GM21737 (cell line): Measurements from ENCODE around the gene ASNSD1.
A peak's percentile ranks its signal among the peaks of the same experiment; 100 is the strongest.

Source experiments
- ATAC-seq: cut with Tn5 transposase; IDR thresholded peaks from one replicate; pipeline ENCODE4 v1.9.1; 2021; ENCODE audit warnings: mild to moderate bottlenecking, moderate library complexity; ENCODE audit not compliant: unreplicated experiment

ASNSD1 gene

GRCh38 chr2:189661148-189661956 is at the start of gene ASNSD1:
TSS of gene ASNSD1 (plus strand) at chr2:189661459. CDS start at chr2:189666133, 4,674 bp downstream.
- peak; percentile 92 for ATAC-seq

- no peak for ATAC-seq
Measured at GRCh38 chr2:189613077-189613636, 48.1 kb upstream of the ASNSD1 start.

GRCh38 chr2:189613650-189614420 is 47.4 kb upstream of the ASNSD1 start:
- no peak for ATAC-seq

- ATAC-seq: no peak
Measured at GRCh38 chr2:189614585-189614984, 46.7 kb upstream of the ASNSD1 start.

- ATAC-seq: no peak
Measured at GRCh38 chr2:189618197-189618596, 43.1 kb upstream of the ASNSD1 start.

GRCh38 chr2:189621781-189622180 is 39.5 kb upstream of the ASNSD1 start:
- ATAC-seq: no peak

- ATAC-seq: no peak
Measured at GRCh38 chr2:189623049-189623448, 38.2 kb upstream of the ASNSD1 start.

- no peak for ATAC-seq
Measured at GRCh38 chr2:189624648-189625355, 36.5 kb upstream of the ASNSD1 start.

GRCh38 chr2:189625636-189626035 is 35.6 kb upstream of the ASNSD1 start:
- no peak for ATAC-seq

GRCh38 chr2:189627789-189628188 is 33.5 kb upstream of the ASNSD1 start:
- no peak for ATAC-seq

GRCh38 chr2:189628817-189629530 is 32.3 kb upstream of the ASNSD1 start:
- no peak for ATAC-seq

GRCh38 chr2:189629531-189630453 is 31.5 kb upstream of the ASNSD1 start:
- no peak for ATAC-seq

GRCh38 chr2:189631849-189632248 is 29.4 kb upstream of the ASNSD1 start:
- no peak for ATAC-seq

GRCh38 chr2:189633392-189633811 is 27.9 kb upstream of the ASNSD1 start:
- no peak for ATAC-seq

GRCh38 chr2:189635353-189635752 is 25.9 kb upstream of the ASNSD1 start:
- ATAC-seq: no peak

GRCh38 chr2:189638301-189639006 is 22.8 kb upstream of the ASNSD1 start:
- ATAC-seq: no peak

- no peak for ATAC-seq
Measured at GRCh38 chr2:189639007-189639609, 22.2 kb upstream of the ASNSD1 start.

GRCh38 chr2:189641002-189641401 is 20.3 kb upstream of the ASNSD1 start:
- no peak for ATAC-seq
